ENCODE data around the gene PCDHGA7.

The PCDHGA7 gene

DNA sequence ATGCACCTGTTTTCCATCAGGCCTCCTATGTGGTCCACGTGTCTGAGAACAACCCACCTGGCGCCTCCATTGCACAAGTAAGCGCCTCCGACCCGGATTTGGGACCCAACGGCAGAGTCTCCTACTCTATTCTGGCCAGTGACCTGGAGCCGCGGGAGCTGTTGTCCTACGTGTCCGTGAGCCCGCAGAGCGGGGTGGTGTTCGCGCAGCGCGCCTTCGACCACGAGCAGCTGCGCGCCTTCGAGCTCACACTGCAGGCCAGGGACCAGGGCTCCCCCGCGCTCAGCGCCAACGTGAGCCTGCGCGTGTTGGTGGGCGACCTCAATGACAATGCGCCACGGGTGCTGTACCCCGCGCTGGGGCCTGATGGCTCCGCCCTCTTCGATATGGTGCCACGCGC lies 31.0 kb upstream of the PCDHGA7 start:
- no peaks in the 10 kb centered on the region for H3K4me1 ChIP-seq (ENCODE audit: control insufficient read depth, insufficient read depth, low read length)
- no peak overlapping the region for H3K27ac ChIP-seq (ENCODE audit: low read length)
- no peaks in the 10 kb centered on the region; the same call in none of the 2 replicates for H3K9me3 ChIP-seq (ENCODE audit: control insufficient read depth, insufficient read depth, low read length)
- H3K4me3 ChIP-seq (ENCODE audit: low read length): no peak overlapping the region
- no peaks in the 10 kb centered on the region for H3K36me3 ChIP-seq (ENCODE audit: control insufficient read depth, insufficient read depth, low read length)
- WGBS (ENCODE audit: insufficient coverage, insufficient read length): no CpG with 5 or more reads among the region's 36 CpGs
- no peak for DNase-seq (ENCODE audit: low read depth, low spot score)
- H3K27me3 ChIP-seq (ENCODE audit: control insufficient read depth, insufficient read depth, low read length): no peaks in the 10 kb centered on the region

DNA sequence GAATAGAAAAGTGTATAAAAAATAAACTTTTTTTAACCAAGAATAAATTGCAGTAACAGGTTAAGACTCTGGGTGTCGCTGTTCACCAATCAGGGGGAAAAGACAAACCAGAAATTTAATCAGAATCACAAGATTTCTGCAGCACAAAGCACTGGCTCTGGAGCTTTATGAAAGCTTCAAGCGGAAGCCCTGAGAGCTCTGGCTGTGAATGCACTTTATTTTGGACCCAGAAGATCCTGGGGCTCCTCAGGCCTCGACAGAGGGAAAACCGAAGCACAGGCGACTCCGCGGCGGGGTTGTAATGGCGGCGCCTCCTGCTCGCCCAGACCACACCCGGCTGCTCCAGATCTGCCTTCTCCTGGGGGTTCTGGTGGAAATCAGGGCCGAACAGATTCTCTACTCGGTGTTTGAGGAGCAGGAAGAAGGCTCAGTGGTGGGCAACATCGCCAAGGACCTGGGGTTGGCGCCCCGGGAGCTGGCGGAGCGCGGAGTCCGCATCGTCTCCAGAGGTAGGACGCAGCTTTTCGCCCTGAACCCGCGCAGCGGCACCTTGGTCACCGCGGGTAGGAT lies 27.6 kb upstream of the PCDHGA7 start, which contains the start of gene PCDHGA4:
Gene PCDHGA4, plus strand, starts transcription at position 122 of the 570 bp plus-strand sequence. Its CDS starts 87 bp downstream, at position 209.
- DNase-seq (ENCODE audit: low read depth, low spot score): no peak

GRCh38 chr5:141355641-141356040 lies 26.9 kb upstream of the PCDHGA7 start:
- Histone ChIP-seq H3K27me3 (ENCODE audit: control insufficient read depth, insufficient read depth, low read length) (no peaks in the 10 kb centered on the region), H3K27ac (ENCODE audit: low read length) (no peak overlapping the region), H3K4me1 (ENCODE audit: control insufficient read depth, insufficient read depth, low read length) (no peaks in the 10 kb centered on the region), H3K4me3 (ENCODE audit: low read length) (no peak overlapping the region), H3K36me3 (ENCODE audit: control insufficient read depth, insufficient read depth, low read length) (no peaks in the 10 kb centered on the region), H3K9me3 (ENCODE audit: control insufficient read depth, insufficient read depth, low read length) (peaks cover under 1% of the 10 kb centered on the region)
- no peak for DNase-seq (ENCODE audit: low read depth, low spot score)
- no CpG with 5 or more reads among the region's 24 CpGs for WGBS (ENCODE audit: insufficient coverage, insufficient read length)

More for the DNA sequence above, 27.6 kb upstream of the PCDHGA7 start, which contains the start of gene PCDHGA4:
- no CpG with 5 or more reads among the region's 29 CpGs for WGBS (ENCODE audit: insufficient coverage, insufficient read length)
- no peak within 1 kb of the TSS for H3K4me3 ChIP-seq (ENCODE audit: low read length)
- no peak within 1 kb of the TSS for H3K27ac ChIP-seq (ENCODE audit: low read length)
- H3K4me1 ChIP-seq (ENCODE audit: control insufficient read depth, insufficient read depth, low read length): no peaks in the 10 kb centered on the region
- no peaks in the 10 kb centered on the region; the same call in none of the 2 replicates for H3K9me3 ChIP-seq (ENCODE audit: control insufficient read depth, insufficient read depth, low read length)
- H3K36me3 ChIP-seq (ENCODE audit: control insufficient read depth, insufficient read depth, low read length): no peaks in the 10 kb centered on the region
- H3K27me3 ChIP-seq (ENCODE audit: control insufficient read depth, insufficient read depth, low read length): no peaks in the 10 kb centered on the region

GRCh38 chr5:141356133-141356532 lies 26.4 kb upstream of the PCDHGA7 start:
- H3K4me3 ChIP-seq (ENCODE audit: low read length): no peak overlapping the region
- no peaks in the 10 kb centered on the region for H3K4me1 ChIP-seq (ENCODE audit: control insufficient read depth, insufficient read depth, low read length)
- WGBS (ENCODE audit: insufficient coverage, insufficient read length): no CpG with 5 or more reads among the region's 5 CpGs
- DNase-seq (ENCODE audit: low read depth, low spot score): no peak
- H3K27ac ChIP-seq (ENCODE audit: low read length): no peak overlapping the region
- H3K36me3 ChIP-seq (ENCODE audit: control insufficient read depth, insufficient read depth, low read length): no peaks in the 10 kb centered on the region
- no peaks in the 10 kb centered on the region for H3K27me3 ChIP-seq (ENCODE audit: control insufficient read depth, insufficient read depth, low read length)
- H3K9me3 ChIP-seq (ENCODE audit: control insufficient read depth, insufficient read depth, low read length): peaks cover 2% of the 10 kb centered on the region; the same call in 1 of the 2 replicates

- no CpG with 5 or more reads among the region's 19 CpGs for WGBS (ENCODE audit: insufficient coverage, insufficient read length)
- H3K9me3 ChIP-seq (ENCODE audit: control insufficient read depth, insufficient read depth, low read length): 0 out of 2 replicates have a peak, but pooled peaks cover 2% of the 10 kb centered on the region
- no peak for DNase-seq (ENCODE audit: low read depth, low spot score)
- H3K27ac ChIP-seq (ENCODE audit: low read length): no peak overlapping the region
- no peaks in the 10 kb centered on the region for H3K4me1 ChIP-seq (ENCODE audit: control insufficient read depth, insufficient read depth, low read length)
- no peaks in the 10 kb centered on the region for H3K36me3 ChIP-seq (ENCODE audit: control insufficient read depth, insufficient read depth, low read length)
- no peak overlapping the region for H3K4me3 ChIP-seq (ENCODE audit: low read length)
- no peaks in the 10 kb centered on the region for H3K27me3 ChIP-seq (ENCODE audit: control insufficient read depth, insufficient read depth, low read length)
These were observed 25.6 kb upstream of the PCDHGA7 start for GRCh38 chr5:141356950-141357349.

DNA sequence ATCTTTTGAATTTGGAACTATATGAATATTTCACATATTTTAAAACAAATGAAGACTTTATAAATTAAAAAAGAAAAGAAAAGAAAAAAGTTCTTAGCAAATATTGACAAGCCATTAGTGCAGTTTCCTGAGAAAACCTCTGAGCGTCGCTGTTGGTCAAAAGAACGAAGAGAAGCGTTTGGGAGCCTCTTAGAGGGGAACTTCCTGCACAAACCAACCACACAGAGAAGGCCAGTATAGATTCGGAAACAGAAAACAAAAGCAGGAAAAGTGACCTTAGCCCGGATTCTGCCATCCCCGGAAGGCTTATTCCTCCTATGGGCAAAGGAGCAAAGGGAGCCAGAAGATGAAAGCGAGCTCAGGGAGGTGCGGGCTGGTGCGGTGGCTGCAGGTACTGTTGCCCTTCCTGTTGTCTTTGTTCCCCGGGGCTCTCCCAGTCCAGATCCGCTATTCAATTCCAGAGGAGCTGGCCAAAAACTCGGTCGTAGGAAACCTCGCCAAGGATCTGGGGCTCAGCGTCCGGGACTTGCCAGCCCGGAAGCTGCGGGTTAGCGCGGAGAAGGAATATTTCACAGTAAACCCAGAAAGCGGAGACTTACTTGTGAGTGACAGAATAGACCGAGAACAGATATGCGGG lies 22.6 kb upstream of the PCDHGA7 start, which contains the start of gene PCDHGB2:
Gene PCDHGB2, plus strand, starts transcription at position 205 of the 637 bp plus-strand sequence. Its CDS starts 142 bp downstream, at position 347.
- Histone ChIP-seq H3K27me3 (ENCODE audit: control insufficient read depth, insufficient read depth, low read length) (no peaks in the 10 kb centered on the region), H3K4me3 (ENCODE audit: low read length) (no peak within 1 kb of the TSS), H3K36me3 (ENCODE audit: control insufficient read depth, insufficient read depth, low read length) (peaks cover 4% of the 10 kb centered on the region), H3K4me1 (ENCODE audit: control insufficient read depth, insufficient read depth, low read length) (no peaks in the 10 kb centered on the region), H3K27ac (ENCODE audit: low read length) (no peak within 1 kb of the TSS), H3K9me3 (ENCODE audit: control insufficient read depth, insufficient read depth, low read length) (peaks cover 7% of the 10 kb centered on the region)
- no peak for DNase-seq (ENCODE audit: low read depth, low spot score)
- no CpG with 5 or more reads among the region's 24 CpGs for WGBS (ENCODE audit: insufficient coverage, insufficient read length)

DNA sequence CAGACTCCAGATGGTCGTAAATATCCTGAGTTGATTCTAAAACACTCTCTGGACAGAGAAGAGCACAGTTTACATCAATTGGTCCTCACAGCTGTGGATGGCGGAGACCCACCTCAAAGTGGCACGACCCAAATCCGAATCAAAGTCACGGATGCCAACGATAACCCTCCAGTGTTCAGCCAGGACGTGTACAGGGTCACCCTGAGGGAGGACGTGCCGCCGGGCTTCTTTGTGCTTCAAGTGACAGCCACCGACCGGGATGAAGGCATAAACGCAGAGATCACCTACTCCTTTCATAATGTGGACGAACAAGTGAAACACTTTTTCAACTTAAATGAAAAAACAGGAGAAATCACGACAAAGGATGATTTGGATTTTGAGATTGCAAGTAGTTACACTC lies 21.9 kb upstream of the PCDHGA7 start:
- H3K4me3 ChIP-seq (ENCODE audit: low read length): no peak overlapping the region

GRCh38 chr5:141362719-141363118 lies 19.8 kb upstream of the PCDHGA7 start:
- Histone ChIP-seq H3K9me3 (ENCODE audit: control insufficient read depth, insufficient read depth, low read length) (peaks cover 7% of the 10 kb centered on the region), H3K4me1 (ENCODE audit: control insufficient read depth, insufficient read depth, low read length) (no peaks in the 10 kb centered on the region), H3K4me3 (ENCODE audit: low read length) (no peak overlapping the region), H3K27me3 (ENCODE audit: control insufficient read depth, insufficient read depth, low read length) (no peaks in the 10 kb centered on the region), H3K27ac (ENCODE audit: low read length) (no peak overlapping the region), H3K36me3 (ENCODE audit: control insufficient read depth, insufficient read depth, low read length) (peaks cover 7% of the 10 kb centered on the region)
- DNase-seq (ENCODE audit: low read depth, low spot score): no peak

More for the DNA sequence above, 21.9 kb upstream of the PCDHGA7 start:
- Histone ChIP-seq H3K27me3 (ENCODE audit: control insufficient read depth, insufficient read depth, low read length) (no peaks in the 10 kb centered on the region), H3K4me1 (ENCODE audit: control insufficient read depth, insufficient read depth, low read length) (no peaks in the 10 kb centered on the region), H3K9me3 (ENCODE audit: control insufficient read depth, insufficient read depth, low read length) (peaks cover 7% of the 10 kb centered on the region), H3K27ac (ENCODE audit: low read length) (no peak overlapping the region), H3K36me3 (ENCODE audit: control insufficient read depth, insufficient read depth, low read length) (peaks cover 4% of the 10 kb centered on the region)
- WGBS (ENCODE audit: insufficient coverage, insufficient read length): no CpG with 5 or more reads among the region's 15 CpGs
- no peak for DNase-seq (ENCODE audit: low read depth, low spot score)

DNA sequence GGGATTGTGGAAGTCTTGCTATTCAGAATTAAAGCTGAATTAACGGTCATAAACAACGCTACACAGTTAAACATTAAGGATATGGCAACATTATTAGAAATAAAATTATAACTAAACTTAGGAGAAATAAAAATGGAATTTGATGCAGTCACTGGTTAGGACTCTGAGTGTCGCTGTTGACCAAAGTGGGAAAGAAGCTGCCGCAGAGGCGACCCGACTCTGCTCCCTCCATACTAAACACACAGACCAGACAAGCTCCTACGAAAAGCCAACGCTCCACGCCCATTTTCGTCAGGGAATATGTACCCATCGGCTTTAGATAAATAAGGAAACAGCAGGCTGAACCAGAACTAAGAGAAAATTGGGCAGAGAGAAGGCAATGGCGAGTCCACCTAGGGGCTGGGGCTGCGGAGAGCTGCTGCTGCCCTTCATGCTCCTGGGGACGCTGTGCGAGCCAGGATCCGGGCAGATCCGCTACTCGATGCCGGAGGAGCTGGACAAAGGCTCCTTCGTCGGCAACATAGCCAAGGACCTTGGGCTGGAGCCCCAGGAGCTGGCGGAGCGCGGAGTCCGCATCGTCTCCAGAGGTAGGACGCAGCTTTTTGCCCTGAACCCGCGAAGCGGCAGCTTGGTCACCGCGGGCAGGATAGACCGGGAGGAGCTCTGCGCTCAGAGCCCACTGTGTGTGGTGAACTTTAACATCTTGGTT lies 18.4 kb upstream of the PCDHGA7 start, which contains the start of gene PCDHGA5:
Gene PCDHGA5, plus strand, starts transcription at position 211 of the 709 bp plus-strand sequence. Its CDS starts 169 bp downstream, at position 380.
- Histone ChIP-seq H3K27me3 (ENCODE audit: control insufficient read depth, insufficient read depth, low read length) (no peaks in the 10 kb centered on the region), H3K4me3 (ENCODE audit: low read length) (no peak within 1 kb of the TSS), H3K27ac (ENCODE audit: low read length) (no peak within 1 kb of the TSS), H3K9me3 (ENCODE audit: control insufficient read depth, insufficient read depth, low read length) (peaks cover 7% of the 10 kb centered on the region), H3K36me3 (ENCODE audit: control insufficient read depth, insufficient read depth, low read length) (peaks cover 7% of the 10 kb centered on the region), H3K4me1 (ENCODE audit: control insufficient read depth, insufficient read depth, low read length) (no peaks in the 10 kb centered on the region)
- no peak for DNase-seq (ENCODE audit: low read depth, low spot score)
- no CpG with 5 or more reads among the region's 34 CpGs for WGBS (ENCODE audit: insufficient coverage, insufficient read length)

- Histone ChIP-seq H3K36me3 (ENCODE audit: control insufficient read depth, insufficient read depth, low read length) (peaks cover 7% of the 10 kb centered on the region), H3K27me3 (ENCODE audit: control insufficient read depth, insufficient read depth, low read length) (no peaks in the 10 kb centered on the region), H3K9me3 (ENCODE audit: control insufficient read depth, insufficient read depth, low read length) (peaks cover 5% of the 10 kb centered on the region), H3K4me3 (ENCODE audit: low read length) (no peak overlapping the region), H3K27ac (ENCODE audit: low read length) (no peak overlapping the region), H3K4me1 (ENCODE audit: control insufficient read depth, insufficient read depth, low read length) (no peaks in the 10 kb centered on the region)
- DNase-seq (ENCODE audit: low read depth, low spot score): no peak
- no CpG with 5 or more reads among the region's 46 CpGs for WGBS (ENCODE audit: insufficient coverage, insufficient read length)
These were observed 16.3 kb upstream of the PCDHGA7 start for GRCh38 chr5:141366016-141366896.
